ENCODE measurements around the gene OGDH.
"Not testable (repeated sequence)": the region's sequence is repeated elsewhere in the genome, so short reads cannot be mapped to it uniquely, and the experiment has no call there.

Gene OGDH

DNA sequence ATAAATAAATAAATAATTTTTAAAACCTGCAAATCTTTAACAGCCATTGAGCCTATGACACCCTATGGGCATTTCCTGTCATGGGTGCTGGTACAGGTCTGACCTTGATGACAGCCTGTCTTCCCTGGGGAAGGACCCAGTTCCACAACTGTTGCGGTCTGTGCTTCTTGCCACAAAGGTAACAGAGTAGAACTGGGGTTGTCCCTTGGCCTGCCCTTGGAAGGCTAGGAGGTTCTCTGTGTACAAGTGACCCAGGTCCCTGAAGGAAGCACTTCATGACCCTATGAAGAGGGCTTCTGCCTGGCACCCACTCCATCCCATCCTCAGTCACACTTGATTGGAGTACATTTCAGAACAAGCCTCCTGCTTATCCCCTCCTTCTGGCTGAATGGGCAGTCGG lies 66.9 kb downstream of the OGDH start:
- no peak for DNase-seq (ENCODE audit: low spot score)

DNA sequence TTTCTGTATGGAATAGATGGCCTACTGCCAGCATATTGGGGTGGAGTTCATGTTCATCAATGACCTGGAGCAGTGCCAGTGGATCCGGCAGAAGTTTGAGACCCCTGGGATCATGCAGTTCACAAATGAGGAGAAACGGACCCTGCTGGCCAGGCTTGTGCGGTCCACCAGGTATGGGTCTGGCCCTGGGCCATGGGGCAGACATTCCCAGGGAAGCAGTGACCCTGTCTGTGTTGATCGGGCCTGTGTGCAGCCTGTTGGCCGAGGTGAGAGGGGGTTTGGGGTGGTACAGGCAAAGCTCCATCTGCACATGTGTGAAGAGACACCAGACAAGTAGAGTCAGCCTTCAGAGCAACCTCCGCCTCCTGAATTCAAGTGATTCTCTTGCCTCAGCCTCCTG lies 67.3 kb downstream of the OGDH start:
- DNase-seq (ENCODE audit: low spot score): no peak

DNA sequence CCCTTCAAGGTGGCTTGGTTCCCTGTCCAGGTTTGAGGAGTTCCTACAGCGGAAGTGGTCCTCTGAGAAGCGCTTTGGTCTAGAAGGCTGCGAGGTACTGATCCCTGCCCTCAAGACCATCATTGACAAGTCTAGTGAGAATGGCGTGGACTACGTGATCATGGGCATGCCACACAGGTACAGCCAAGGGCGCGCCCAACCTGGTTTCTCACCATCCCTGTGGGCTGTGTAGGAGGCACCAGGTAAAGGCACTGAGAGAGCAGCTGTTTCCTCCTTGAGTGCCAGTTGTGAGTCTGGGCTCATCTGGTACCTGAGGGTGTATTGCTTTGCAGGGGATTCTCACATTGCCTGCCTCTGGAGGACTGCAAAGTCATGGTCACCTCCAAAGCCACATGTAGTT lies 68.0 kb downstream of the OGDH start:
- no peak for DNase-seq (ENCODE audit: low spot score)

DNA sequence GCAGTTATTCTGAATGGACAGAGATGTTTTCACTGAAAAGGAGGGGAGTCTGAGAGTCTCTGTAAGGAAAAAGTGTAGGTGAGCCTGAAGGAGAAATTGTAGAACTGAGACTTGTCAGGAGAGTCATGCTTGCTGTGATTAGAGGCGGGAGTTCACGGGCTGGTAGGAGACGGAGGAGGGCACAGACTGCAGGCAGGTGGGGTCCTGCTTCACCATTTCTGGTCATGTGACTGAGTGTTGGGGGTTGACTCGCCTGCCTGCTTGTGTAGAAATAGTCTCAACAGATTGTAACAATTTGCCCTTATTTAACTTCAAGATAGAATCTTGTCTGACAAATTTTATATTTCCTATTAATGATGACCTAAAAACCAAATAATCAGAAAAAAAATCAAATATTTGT lies 70.3 kb downstream of the OGDH start:
- no peak for DNase-seq (ENCODE audit: low spot score)

DNA sequence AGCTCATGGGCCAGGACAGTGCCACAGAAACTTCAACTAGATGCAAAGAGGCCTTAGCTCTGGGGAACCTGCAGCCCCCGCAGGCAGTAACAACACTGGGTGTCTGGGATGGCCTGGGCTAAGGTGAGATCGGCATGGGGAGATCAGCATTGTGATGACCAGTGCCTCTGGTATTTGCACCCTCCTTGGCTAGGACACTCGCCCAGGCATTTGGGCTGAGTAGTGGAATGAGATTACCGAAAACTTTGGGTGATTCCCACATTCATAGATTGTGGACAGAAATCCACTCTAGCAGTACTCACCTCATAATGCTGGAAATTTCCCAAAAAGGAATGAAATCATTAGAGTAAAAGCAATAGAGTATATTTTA lies 71.7 kb downstream of the OGDH start:
- DNase-seq (ENCODE audit: low spot score): no peak

DNA sequence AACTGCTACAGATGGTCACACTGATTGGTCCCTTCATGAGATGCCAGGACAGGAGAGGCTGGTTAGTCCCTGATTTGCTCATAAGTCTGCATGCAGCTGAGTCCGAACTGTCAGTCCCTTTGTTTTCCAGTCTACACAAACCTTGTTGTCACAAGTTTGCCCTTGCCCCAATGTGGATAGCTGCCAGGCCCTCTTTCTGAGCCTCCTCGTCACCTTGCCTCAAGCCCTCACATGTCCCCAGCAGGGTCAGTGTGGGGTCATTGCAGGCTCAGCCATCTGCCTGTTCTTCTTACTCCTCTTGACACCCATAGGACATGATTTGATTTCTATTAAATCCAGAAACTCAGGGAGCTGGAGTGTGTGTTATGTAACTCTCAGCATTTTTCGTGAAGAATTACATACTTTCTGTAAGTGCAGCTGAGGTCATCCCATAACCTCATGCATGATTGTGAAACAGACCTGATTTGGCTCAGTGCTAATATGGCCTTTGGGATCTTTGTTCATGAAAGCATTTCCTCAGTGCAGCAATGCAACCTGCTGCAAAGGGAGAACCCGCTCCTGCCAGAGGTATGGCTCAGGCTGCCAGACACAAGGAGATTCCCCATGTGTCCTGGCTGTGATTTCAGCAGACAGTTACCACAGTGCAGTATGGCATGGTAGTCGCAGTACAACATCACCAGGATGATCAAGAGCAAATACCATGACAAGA lies 72.2 kb downstream of the OGDH start:
- no peak for DNase-seq (ENCODE audit: low spot score)

DNA sequence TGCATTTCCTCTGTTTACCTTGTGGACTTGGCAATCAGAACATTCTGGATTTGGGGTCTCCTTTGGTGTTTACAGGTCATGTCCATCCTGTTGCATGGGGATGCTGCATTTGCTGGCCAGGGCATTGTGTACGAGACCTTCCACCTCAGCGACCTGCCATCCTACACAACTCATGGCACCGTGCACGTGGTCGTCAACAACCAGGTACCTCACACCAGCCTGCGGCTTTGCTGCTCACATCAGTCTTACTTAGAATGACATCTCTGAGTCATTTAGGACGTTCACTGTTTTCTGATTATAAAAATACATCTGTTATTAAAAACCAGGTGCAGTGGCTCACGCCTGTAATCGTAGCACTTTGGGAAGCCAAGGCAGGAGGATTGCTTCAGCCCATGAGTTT lies 75.2 kb downstream of the OGDH start:
- DNase-seq (ENCODE audit: low spot score): no peak

DNA sequence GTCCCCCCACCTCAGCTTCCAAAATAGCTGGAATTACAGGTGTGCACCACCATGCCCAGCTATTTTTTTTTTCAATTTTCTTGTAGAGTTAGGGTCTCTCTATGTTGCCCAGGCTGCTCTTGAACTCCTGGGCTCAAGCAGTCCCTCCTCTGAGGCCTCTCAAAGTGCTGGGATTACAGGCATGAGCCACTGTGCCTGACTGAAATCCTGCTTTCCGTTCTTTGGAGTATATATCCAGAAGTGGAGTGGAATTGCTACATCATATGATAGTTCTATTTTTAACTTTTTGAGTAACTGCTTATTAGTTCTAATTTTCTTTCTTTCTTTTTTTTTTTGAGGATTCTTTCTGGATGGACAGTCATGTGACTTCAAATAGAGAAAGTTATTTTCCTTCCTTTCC lies 79.3 kb downstream of the OGDH start:
- no peak for DNase-seq (ENCODE audit: low spot score)

DNA sequence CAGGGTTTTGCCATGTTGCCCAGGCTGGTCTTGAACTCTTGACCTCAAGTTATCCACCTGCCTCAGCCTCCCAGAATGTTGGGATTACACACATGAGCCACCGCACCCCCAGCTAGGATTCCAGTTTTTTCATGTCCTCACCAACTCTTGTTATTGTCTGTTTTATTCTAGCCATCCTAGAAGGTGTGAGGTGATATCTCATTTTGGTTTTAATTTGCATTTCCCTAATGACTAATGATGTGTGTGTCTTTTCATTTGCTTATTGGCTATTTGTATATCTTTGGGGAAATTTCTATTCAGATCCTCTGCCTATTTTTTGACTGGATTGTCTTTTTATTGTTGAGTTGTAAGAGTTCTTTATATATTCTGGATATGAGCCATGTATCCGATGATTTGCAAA lies 83.0 kb downstream of the OGDH start:
- DNase-seq (ENCODE audit: low spot score): no peak

DNA sequence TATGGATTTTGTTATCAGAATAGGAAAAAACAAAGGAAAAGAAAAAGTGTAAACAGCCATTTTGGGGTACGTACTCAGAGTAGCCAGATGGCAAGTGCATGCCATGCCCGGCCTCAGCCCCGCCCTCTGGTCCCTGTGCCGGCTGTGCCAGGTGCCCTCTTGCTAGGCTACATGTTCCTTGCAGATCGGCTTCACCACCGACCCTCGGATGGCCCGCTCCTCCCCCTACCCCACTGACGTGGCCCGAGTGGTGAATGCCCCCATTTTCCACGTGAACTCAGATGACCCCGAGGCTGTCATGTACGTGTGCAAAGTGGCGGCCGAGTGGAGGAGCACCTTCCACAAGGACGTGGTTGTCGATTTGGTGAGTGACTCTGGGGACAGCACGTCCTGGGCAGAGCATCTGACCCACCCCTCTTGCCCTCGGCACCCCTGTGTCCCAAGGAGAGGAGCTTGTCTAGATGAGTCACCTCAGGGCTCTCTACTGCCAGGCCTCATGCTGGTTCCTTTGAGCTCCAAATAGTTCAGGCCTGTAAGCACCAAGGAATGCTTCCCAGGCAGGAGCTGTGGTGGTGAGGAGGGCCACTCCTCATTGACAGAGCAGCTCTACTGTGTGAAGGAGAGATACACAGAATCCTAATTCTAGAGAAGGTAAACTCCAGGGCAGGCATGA lies 87.3 kb downstream of the OGDH start:
- DNase-seq (ENCODE audit: low spot score): peak; percentile 24

DNA sequence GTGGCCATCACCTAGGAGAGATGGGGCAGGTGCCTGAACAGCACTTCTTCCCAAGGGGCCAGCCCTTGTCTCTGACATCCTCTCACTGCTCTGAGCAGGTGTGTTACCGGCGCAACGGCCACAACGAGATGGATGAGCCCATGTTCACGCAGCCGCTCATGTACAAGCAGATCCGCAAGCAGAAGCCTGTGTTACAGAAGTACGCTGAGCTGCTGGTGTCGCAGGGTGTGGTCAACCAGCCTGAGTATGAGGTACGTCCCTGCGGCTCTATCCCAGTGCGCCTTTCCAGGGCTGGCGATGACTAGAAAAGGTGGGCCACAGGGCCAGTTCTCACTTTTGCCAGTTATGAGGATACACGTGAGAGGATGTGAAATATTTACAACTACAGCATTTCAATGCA lies 87.9 kb downstream of the OGDH start:
- DNase-seq (ENCODE audit: low spot score): no peak

DNA sequence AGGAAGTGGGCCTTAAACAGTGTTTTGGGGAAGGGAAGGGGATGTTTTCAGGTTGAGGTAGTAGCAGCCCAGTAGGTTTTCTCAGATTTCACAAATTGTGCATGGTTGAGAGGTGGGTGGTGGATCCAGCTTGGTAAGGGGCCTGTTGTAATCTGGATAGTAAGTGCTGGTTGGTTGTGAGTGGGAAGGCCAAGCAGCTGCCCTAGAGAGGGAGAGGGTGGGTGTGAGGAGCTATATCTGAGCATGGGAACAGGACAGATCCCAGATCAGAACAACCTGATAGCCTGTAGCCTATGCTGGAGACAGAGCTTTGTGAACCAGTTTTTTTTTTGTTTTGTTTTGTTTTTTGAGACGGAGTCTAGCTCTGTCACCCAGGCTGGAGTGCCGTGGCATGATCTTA lies 88.3 kb downstream of the OGDH start:
- DNase-seq (ENCODE audit: low spot score): no peak

DNA sequence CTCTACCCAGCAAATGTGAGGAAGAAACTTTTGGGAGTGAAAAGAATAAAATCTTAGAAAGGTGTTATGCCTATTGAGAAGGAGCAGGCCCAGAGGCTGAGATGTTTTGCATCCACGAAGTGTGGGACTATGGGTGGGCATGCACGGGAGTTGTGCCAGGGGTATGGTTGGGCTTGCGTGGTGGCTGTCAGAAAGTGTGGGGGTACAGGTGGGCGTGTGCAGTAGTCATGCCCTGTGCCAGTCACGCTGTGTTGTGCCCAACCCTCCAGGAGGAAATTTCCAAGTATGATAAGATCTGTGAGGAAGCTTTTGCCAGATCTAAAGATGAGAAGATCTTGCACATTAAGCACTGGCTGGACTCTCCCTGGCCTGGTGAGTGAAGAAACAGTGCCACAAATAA lies 89.3 kb downstream of the OGDH start:
- peak; percentile 22 for DNase-seq (ENCODE audit: low spot score)

DNA sequence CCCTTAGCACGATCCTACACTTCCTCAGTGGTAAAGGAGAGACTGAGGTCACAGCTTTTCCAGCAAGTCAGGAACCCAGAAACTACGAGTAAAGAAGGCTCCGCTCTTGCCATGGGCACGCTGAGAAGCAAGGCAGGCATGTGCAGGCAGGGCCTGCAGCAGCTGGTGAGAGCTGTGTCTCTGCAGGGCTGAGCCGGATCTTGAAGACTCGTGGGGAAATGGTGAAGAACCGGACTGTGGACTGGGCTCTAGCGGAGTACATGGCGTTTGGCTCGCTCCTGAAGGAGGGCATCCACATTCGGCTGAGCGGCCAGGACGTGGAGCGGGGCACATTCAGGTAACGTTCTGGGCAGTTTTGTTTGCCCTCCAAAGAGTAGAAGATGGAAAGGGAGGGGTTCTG lies 90.3 kb downstream of the OGDH start:
- DNase-seq (ENCODE audit: low spot score): peak; percentile 12

DNA sequence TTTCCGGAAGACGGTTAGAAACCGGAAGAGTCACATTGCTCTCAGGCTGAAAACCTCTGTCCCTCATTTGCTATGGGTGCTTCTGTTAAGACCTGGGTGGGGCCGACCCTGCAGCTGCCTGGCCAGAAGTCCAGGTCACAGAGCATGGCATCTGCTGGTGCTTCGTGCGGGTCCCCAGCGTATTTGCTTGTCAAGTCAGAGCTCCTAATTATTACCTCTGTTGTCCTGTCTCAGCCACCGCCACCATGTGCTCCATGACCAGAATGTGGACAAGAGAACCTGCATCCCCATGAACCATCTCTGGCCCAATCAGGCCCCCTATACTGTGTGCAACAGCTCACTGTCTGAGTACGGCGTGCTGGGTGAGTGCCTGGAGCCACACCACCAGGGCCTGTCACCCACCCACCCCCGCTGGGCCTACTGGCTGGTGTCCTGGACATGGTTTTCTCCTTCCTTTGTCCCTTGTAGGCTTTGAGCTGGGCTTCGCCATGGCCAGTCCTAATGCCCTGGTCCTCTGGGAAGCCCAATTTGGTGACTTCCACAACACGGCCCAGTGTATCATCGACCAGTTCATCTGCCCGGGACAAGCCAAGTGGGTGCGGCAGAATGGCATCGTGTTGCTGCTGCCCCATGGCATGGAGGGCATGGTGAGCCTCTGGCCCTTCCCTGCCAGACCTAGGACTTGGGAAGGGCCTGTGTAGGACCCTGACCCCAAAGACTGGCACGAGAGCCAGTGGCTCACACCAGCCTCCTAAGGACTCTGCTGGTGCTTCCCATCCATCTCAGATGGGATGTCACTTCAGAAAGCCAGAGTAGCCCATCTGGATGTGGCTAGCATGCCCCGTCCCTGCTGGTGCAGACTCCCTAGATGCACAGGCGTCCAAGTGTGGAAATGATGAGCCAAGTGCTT lies 91.0 kb downstream of the OGDH start:
- peak; percentile 22 for DNase-seq (ENCODE audit: low spot score)

DNA sequence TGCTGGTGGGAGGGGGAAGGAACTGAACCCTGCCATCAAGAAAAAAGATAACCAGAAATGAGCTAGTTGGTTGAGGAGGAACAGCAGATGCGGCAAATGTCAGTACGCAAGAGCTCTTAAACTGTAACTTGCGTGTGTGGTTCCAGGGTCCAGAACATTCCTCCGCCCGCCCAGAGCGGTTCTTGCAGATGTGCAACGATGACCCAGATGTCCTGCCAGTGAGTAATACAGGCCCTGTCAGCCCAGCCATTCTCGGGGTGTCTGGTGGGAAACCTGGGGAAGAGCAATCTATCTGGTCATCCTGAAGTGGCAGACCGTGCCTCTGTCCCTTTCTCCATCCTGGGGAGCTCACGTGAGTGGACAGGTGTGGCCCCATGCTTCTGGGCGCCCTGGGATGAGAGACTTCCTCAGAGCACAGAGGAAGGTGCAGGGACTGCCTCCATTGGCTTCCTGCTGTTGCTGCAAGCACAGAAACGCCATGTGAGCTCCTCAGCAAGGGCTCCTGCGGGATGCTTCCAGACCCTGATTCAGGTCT lies 91.7 kb downstream of the OGDH start:
- DNase-seq (ENCODE audit: low spot score): peak; percentile 12

DNA sequence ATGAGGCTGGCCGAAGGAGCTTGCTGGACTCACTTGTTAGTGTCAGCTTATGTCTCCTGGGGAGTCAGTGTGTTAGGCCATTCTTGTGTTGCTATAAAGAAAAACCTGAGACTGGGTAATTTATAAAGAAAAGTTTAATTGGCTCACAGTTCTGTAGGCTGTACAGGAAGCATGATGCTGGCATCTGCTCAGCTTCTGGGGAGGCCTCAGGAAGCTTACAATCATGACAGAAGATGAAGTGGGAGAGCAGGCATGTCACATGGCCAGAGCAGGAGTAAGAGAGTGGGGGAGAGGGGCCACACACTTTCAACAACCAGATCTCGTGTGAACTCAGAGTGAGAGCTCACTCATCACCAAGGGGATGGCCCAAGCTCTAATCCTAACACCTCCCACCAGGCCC lies 93.2 kb downstream of the OGDH start:
- not testable (repeated sequence) for DNase-seq (ENCODE audit: low spot score)

DNA sequence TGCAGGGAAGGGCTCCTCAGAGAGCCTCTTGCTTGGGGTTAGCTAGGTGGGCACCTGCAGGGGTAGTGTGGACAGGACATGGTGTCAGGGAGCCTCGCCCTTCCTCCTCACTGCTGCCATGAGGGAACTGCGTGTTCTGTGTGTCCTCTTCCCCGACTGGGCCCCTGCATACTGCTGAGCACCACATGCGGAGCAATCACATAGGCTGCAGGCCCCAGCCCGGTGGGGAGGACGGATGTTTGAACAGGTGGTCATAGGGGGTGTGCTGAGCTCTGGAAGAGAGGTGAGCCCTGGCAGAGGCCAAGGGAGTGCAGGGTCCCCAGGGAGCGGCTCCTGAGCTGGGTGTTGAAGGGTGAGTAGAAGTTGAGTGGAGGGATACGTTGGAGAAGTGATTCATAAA lies 93.9 kb downstream of the OGDH start:
- DNase-seq (ENCODE audit: low spot score): no peak

DNA sequence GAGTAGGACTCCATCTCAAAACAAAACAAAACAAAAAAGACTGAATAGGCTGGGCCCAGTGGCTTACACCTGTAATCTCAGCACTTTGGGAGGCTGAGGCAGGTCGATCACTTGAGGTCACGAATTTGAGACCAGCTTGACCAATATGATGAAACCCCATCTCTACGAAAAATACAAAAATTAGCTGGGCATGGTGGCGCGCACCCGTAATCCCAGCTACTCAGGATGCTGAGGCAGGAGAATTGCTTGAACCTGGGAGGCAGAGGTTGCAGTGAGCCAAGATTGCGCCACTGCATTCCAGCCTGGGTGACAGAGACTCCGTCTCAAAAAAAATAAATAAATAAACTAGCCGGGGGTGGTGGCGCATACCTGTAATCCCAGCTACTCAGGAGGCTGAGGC lies 97.0 kb downstream of the OGDH start:
- DNase-seq (ENCODE audit: low spot score): not testable (repeated sequence)

DNA sequence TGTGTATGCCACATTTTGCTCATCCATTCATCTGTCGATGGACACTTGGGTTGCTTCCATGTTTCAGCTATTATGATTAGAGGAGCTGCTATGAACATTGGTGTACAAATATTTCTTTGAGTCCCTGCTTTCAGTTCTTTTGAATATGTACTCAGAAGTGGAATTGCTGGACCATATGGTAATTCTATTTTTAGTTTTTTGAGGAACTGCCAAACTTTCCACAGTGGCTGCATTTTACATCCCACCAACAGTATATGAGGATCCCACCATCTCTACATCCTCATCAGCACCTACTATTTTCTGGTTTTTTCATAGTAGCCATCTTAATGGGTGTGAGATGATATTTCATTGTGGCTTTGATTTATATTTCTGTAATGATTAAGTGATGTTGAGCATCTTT lies 97.5 kb downstream of the OGDH start:
- DNase-seq (ENCODE audit: low spot score): no peak

DNA sequence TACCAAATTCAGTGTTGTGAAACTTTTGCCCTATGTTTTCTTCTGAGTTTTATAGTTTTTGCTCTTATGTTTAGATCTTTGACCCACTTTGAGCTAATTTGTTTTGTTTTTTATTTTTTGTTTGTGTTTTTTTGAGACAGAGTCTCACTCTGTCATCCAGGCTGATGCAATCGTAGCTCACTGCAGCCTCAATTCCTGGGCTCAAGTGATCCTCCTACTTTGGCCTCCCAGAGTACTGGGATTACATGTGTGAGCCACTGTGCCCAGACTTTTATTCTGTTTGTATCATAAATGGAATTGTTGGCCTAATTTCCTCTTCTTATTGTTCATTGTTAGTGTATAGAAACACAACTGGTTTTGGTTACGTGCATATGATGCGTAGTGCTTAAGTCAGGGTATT lies 99.0 kb downstream of the OGDH start:
- no peak for DNase-seq (ENCODE audit: low spot score)

DNA sequence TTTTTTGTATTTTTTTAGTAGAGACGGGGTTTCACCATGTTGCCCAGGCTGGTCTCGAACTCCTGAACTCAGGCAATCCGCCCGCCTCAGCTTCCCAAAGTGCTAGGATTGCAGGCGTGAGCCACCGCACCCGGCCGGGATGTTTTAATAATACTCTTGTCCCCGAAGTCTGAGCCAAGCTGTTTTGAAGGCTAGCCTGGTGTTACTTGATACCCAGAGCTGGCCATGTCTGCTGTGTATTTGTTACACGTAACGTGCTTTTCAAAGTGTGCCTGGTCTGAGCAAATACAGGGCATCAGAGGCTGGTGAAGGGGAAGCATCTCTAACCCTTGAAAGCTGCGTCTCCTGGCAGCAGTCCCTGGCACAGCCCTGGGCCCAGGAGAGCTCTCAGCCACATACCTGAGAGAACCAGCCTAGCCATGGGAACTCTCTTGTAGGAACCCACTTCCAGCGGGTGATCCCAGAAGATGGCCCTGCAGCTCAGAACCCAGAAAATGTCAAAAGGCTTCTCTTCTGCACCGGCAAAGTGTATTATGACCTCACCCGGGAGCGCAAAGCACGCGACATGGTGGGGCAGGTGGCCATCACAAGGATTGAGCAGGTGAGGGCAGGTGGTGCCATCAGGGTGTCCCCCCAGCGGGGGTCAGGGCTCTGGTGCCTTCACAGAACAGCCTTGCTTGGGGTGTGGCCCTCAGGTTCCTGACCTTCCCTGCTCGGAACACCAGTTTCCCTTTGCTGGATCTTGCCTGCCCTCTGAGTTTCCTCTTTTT lies 100.5 kb downstream of the OGDH start:
- DNase-seq (ENCODE audit: low spot score): peak; percentile 17
